Measurements from ENCODE around the gene SF3B2. TPM values are rescaled to one million over a fixed set of nuclear protein-coding genes. Genes with fewer than 3 reads are reported as not detected.
A peak's percentile ranks its signal among the peaks of the same experiment; 100 is the strongest.

The SF3B2 gene
- total RNA-seq, 2 experiments from 2014 or later, result 241 to 253 TPM

DNA sequence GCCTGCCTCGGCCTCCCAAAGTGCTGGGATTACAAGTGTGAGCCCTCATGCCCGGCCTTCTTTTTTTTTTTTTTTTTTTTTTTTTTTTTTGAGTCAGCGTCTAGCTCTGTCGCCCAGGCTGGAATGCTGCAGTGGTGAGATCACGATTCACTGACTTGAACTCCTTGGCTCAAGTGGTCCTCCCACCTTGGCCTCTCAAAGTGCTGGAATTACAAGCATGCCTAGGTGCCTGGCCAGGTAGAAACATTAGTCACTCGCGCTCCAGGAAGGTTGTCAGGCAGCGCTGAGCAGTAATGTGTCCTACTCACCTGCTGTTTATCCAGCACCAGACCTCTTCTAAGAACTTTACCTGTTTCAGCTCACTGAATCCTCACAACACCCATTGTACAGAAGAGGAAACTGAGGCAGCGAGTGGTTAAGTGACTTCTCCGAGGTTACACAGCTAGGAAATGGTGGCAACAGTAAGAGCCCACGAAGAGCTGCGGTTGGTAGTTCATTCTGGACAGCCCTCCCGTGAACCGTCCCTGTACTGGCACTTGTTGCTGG is 40.9 kb upstream of the SF3B2 start:
- ATAC-seq, result no peak
- H3K27ac Mint-ChIP-seq, result no peak overlapping the region
- H3K4me1 Mint-ChIP-seq (ENCODE audit: low read depth), result peaks cover 3% of the 10 kb centered on the region
- no peaks in the 10 kb centered on the region for H3K9me3 Mint-ChIP-seq (ENCODE audit: insufficient read depth)
- no peaks in the 10 kb centered on the region for H3K36me3 Mint-ChIP-seq (ENCODE audit: low read depth)
- H3K4me3 Mint-ChIP-seq, result no peak overlapping the region
- CTCF ChIA-PET, result interaction anchor here (1.0 to 1.6 kb wide), 4 partner anchors 11 to 57 kb away, joined by 5 to 8 read pairs (median 6); no protein-coding TSS in a partner anchor
- DNase-seq, result no peak
- H3K27me3 Mint-ChIP-seq (ENCODE audit: low read depth), result peaks cover 27% of the 10 kb centered on the region
- POLR2A ChIA-PET, result interaction anchor here (1.1 to 1.4 kb wide), 2 partner anchors 9 to 41 kb away, joined by 3 to 7 read pairs; partner anchors contain the start of genes BANF1 and EIF1AD

DNA sequence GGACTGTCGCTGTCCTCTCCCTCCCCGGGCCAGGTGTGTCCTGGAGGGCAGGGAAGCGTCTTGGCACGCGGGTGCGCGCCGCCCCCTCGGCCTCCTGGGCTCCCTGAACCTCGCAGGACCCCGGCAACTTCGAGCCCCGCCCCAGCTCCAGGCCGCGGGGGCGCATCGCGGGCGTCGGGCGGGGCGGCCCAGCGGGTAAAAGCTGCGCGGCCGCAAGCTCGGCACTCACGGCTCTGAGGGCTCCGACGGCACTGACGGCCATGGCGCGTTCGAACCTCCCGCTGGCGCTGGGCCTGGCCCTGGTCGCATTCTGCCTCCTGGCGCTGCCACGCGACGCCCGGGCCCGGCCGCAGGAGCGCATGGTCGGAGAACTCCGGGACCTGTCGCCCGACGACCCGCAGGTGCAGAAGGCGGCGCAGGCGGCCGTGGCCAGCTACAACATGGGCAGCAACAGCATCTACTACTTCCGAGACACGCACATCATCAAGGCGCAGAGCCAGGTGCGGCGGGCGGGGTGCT is 40.3 kb upstream of the SF3B2 start, which contains the start of gene CST6:
Gene CST6, plus strand, starts transcription at position 224 of the 519 bp plus-strand sequence. Its CDS starts 37 bp downstream, at position 261.
- no peak within 1 kb of the TSS for H3K4me3 Mint-ChIP-seq
- peaks cover 27% of the 10 kb centered on the region for H3K27me3 Mint-ChIP-seq (ENCODE audit: low read depth)
- H3K27ac Mint-ChIP-seq, result no peak within 1 kb of the TSS
- no peaks in the 10 kb centered on the region for H3K36me3 Mint-ChIP-seq (ENCODE audit: low read depth)
- H3K9me3 Mint-ChIP-seq (ENCODE audit: insufficient read depth), result no peaks in the 10 kb centered on the region
- DNase-seq (no peak), ATAC-seq (peak; percentile 31)
- H3K4me1 Mint-ChIP-seq (ENCODE audit: low read depth), result peaks cover 3% of the 10 kb centered on the region
- POLR2A ChIA-PET, result interaction anchor here (1.1 to 1.4 kb wide), 2 partner anchors 9 to 41 kb away, joined by 3 to 7 read pairs; partner anchors contain the start of genes BANF1 and EIF1AD
- CTCF ChIA-PET, result interaction anchor here (1.0 to 1.6 kb wide), 4 partner anchors 10 to 57 kb away, joined by 5 to 8 read pairs (median 6); no protein-coding TSS in a partner anchor

GRCh38 chr11:66012371-66012945 is 39.7 kb upstream of the SF3B2 start:
- H3K36me3 Mint-ChIP-seq (ENCODE audit: low read depth), result no peaks in the 10 kb centered on the region
- ChIA-PET POLR2A (interaction anchor here (1.1 to 1.5 kb wide), 3 partner anchors 10 to 40 kb away, joined by 3 to 9 read pairs (median 7); partner anchors contain the start of genes BANF1 and EIF1AD), CTCF (interaction anchor here (1.0 to 1.8 kb wide), 7 partner anchors 10 to 126 kb away, joined by 3 to 9 read pairs (median 5); partner anchors contain the start of genes BANF1 and EIF1AD)
- H3K9me3 Mint-ChIP-seq (ENCODE audit: insufficient read depth), result no peaks in the 10 kb centered on the region
- no peak overlapping the region for H3K27ac Mint-ChIP-seq
- no peak for DNase-seq
- H3K4me1 Mint-ChIP-seq (ENCODE audit: low read depth), result peaks cover 3% of the 10 kb centered on the region
- H3K27me3 Mint-ChIP-seq (ENCODE audit: low read depth), result peaks cover 27% of the 10 kb centered on the region
- no peak overlapping the region for H3K4me3 Mint-ChIP-seq
- ATAC-seq, result no peak

DNA sequence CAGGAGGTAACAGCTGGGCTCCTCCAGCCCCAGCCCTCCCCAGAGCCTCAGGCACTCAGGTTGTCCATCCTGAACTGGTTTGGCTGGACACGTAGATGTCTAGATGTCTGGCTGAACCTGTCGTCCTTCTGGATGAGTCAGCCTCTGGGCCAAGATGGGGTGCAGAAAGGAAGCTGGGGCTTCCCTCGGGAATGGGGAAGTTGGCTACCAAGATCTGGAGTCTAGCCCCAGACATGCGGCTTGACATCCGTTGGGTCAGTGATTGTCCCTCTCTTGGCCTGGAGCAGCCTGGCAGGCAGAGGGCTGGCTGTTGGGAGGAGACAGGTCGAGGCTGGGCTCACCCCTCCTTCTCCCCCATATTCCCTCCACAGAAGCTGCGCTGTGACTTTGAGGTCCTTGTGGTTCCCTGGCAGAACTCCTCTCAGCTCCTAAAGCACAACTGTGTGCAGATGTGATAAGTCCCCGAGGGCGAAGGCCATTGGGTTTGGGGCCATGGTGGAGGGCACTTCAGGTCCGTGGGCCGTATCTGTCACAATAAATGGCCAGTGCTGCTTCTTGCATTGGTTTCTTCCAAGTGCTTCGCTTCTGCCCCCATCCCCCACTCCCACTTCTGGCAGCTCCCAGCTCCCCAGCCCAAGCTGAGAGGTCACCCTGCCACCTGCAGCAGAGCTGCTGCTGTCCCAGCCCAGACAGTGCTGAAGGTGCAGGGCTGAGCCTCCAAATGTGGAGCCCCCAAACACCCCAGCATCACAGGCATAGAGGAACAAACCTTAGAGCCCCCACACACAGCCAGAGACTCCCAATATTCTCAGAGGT is 39.0 kb upstream of the SF3B2 start:
- ChIA-PET CTCF (interaction anchor here (1.3 to 1.8 kb wide), 3 partner anchors 9 to 127 kb away, joined by 3 to 9 read pairs (median 4); partner anchors contain the start of genes BANF1 and EIF1AD), POLR2A (interaction anchor here (1.5 kb wide), 1 partner anchor 11 kb away, joined by 9 read pairs; the partner anchor contains the start of genes BANF1 and EIF1AD)
- H3K27ac Mint-ChIP-seq, result no peak overlapping the region
- H3K9me3 Mint-ChIP-seq (ENCODE audit: insufficient read depth), result no peaks in the 10 kb centered on the region
- no peak for DNase-seq
- peaks cover 3% of the 10 kb centered on the region for H3K4me1 Mint-ChIP-seq (ENCODE audit: low read depth)
- H3K36me3 Mint-ChIP-seq (ENCODE audit: low read depth), result no peaks in the 10 kb centered on the region
- ATAC-seq, result no peak
- H3K27me3 Mint-ChIP-seq (ENCODE audit: low read depth), result peaks cover 27% of the 10 kb centered on the region
- H3K4me3 Mint-ChIP-seq, result no peak overlapping the region

- POLR2A ChIA-PET, result interaction anchor here (1.5 kb wide), 1 partner anchor 11 kb away, joined by 9 read pairs; the partner anchor contains the start of genes BANF1 and EIF1AD
- H3K4me3 Mint-ChIP-seq, result no peak overlapping the region
- ATAC-seq, result no peak
- peaks cover 27% of the 10 kb centered on the region for H3K27me3 Mint-ChIP-seq (ENCODE audit: low read depth)
- peaks cover 3% of the 10 kb centered on the region for H3K4me1 Mint-ChIP-seq (ENCODE audit: low read depth)
- H3K27ac Mint-ChIP-seq, result no peak overlapping the region
- CTCF ChIA-PET, result interaction anchor here (1.3 to 1.8 kb wide), 3 partner anchors 9 to 128 kb away, joined by 3 to 9 read pairs (median 4); partner anchors contain the start of genes BANF1 and EIF1AD
- no peaks in the 10 kb centered on the region for H3K9me3 Mint-ChIP-seq (ENCODE audit: insufficient read depth)
- DNase-seq, result no peak
- no peaks in the 10 kb centered on the region for H3K36me3 Mint-ChIP-seq (ENCODE audit: low read depth)
Observed at GRCh38 chr11:66013762-66014100, 38.4 kb upstream of the SF3B2 start.

- DNase-seq, result no peak
- Mint-ChIP-seq H3K4me1 (ENCODE audit: low read depth) (peaks cover 3% of the 10 kb centered on the region), H3K27me3 (ENCODE audit: low read depth) (peaks cover 27% of the 10 kb centered on the region), H3K9me3 (ENCODE audit: insufficient read depth) (no peaks in the 10 kb centered on the region), H3K27ac (no peak overlapping the region), H3K4me3 (no peak overlapping the region), H3K36me3 (ENCODE audit: low read depth) (no peaks in the 10 kb centered on the region)
- ChIA-PET CTCF (interaction anchor here (1.3 kb wide), 1 partner anchor 131 kb away, joined by 3 read pairs; no protein-coding TSS in a partner anchor), POLR2A (no interaction called here)
- no peak for ATAC-seq
Observed at GRCh38 chr11:66014804-66015453, 37.2 kb upstream of the SF3B2 start.

- Mint-ChIP-seq H3K36me3 (ENCODE audit: low read depth) (no peaks in the 10 kb centered on the region), H3K27ac (no peak overlapping the region), H3K4me1 (ENCODE audit: low read depth) (peaks cover 7% of the 10 kb centered on the region), H3K4me3 (no peak overlapping the region), H3K9me3 (ENCODE audit: insufficient read depth) (no peaks in the 10 kb centered on the region), H3K27me3 (ENCODE audit: low read depth) (peaks cover 22% of the 10 kb centered on the region)
- ChIA-PET POLR2A (no interaction called here), CTCF (interaction anchor here (1.3 kb wide), 1 partner anchor 131 kb away, joined by 3 read pairs; no protein-coding TSS in a partner anchor)
- DNase-seq, result no peak
- ATAC-seq, result no peak
Observed at GRCh38 chr11:66015454-66015881, 36.7 kb upstream of the SF3B2 start.

- Mint-ChIP-seq H3K27ac (peak overlapping the region; percentile 25), H3K9me3 (ENCODE audit: insufficient read depth) (no peaks in the 10 kb centered on the region), H3K4me3 (no peak overlapping the region), H3K36me3 (ENCODE audit: low read depth) (no peaks in the 10 kb centered on the region), H3K27me3 (ENCODE audit: low read depth) (peaks cover 19% of the 10 kb centered on the region), H3K4me1 (ENCODE audit: low read depth) (peaks cover 12% of the 10 kb centered on the region)
- ChIA-PET POLR2A (no interaction called here), CTCF (interaction anchor here (1.3 kb wide), 1 partner anchor 132 kb away, joined by 3 read pairs; no protein-coding TSS in a partner anchor)
- DNase-seq (no peak), ATAC-seq (no peak)
Observed at GRCh38 chr11:66015936-66016792, 36.0 kb upstream of the SF3B2 start.

DNA sequence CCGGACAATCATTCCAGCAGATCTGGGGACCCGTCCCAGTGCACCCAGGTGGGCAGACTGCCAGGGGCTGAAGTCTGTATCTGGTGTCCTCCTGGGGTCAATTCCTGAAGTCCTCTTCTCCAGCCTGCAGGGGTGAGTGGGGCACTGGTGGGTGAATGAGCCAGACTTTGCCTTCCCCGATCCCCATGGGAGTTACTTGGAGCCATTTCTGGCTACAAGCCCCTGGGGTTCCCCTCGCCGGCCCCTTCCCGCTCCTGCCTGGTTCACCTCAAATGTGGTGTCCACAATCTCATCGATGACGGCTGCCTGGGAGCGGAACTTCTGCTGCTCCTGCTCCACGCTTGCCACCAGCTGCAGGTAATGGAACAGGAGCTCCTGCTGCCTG is 35.4 kb upstream of the SF3B2 start:
- POLR2A ChIA-PET, result no interaction called here
- Mint-ChIP-seq H3K36me3 (ENCODE audit: low read depth) (no peaks in the 10 kb centered on the region), H3K27me3 (ENCODE audit: low read depth) (peaks cover 15% of the 10 kb centered on the region), H3K4me1 (ENCODE audit: low read depth) (peaks cover 15% of the 10 kb centered on the region), H3K4me3 (no peak overlapping the region), H3K9me3 (ENCODE audit: insufficient read depth) (no peaks in the 10 kb centered on the region), H3K27ac (no peak overlapping the region)
- CTCF ChIA-PET, result no interaction called here
- ATAC-seq, result no peak
- no peak for DNase-seq

DNA sequence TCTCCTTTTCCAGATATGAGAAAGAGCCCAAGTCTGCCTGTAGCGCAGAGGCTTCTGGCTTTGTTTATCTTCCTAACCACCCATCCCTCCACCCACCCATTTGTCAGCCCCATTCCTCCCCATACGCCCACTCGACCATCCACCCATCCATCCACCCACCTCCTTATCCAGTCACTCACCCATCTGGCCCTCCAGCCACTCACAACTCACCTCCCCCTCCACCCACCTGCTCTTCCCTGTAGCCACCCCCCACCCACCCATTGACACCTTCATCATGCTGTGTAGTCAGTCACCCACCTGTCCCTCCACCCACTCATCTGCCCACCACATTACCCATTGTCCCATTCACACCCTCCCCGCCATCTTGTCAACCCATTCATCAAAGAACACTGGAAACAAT is 34.8 kb upstream of the SF3B2 start:
- no peak overlapping the region for H3K27ac Mint-ChIP-seq
- H3K36me3 Mint-ChIP-seq (ENCODE audit: low read depth), result no peaks in the 10 kb centered on the region
- no peak for ATAC-seq
- H3K9me3 Mint-ChIP-seq (ENCODE audit: insufficient read depth), result no peaks in the 10 kb centered on the region
- H3K4me1 Mint-ChIP-seq (ENCODE audit: low read depth), result peaks cover 17% of the 10 kb centered on the region
- H3K4me3 Mint-ChIP-seq, result no peak overlapping the region
- POLR2A ChIA-PET, result no interaction called here
- CTCF ChIA-PET, result interaction anchor here (1.3 kb wide), 1 partner anchor 27 kb away, joined by 5 read pairs; no protein-coding TSS in a partner anchor
- DNase-seq, result no peak
- H3K27me3 Mint-ChIP-seq (ENCODE audit: low read depth), result peaks cover 11% of the 10 kb centered on the region

All from activated CD8-positive, alpha-beta T cell treated with anti-CD3 and anti-CD28 coated beads, Interleukin-2, amount 10 ng/mL, durations not matched to agents 7 days and 5 days (primary cell).